ENCODE measurements around the gene RXYLT1. TPM values are rescaled to one million over a fixed set of nuclear protein-coding genes. Genes with fewer than 3 reads are reported as not detected.

RXYLT1 gene
- total RNA-seq, 2 experiments from 2014 or later: 15.7 to 23.3 TPM

- intact Hi-C loops (cut with micrococcal nuclease; ENCODE audit: unreplicated experiment): no loop called here
- TF ChIP-seq EZH2phosphoT487 (IDR thresholded peaks at IDR 0.05; ENCODE audit: borderline replicate concordance, low read depth, low read length): no peak
- TF ChIP-seq CTCF (conservative IDR thresholded peaks at IDR 0.05; ENCODE audit: low read length): no peak
- POLR2A ChIA-PET: no interaction called here
- Histone ChIP-seq H2AFZ (ENCODE audit: low read length) (no peak overlapping the region), H3K79me2 (ENCODE audit: insufficient read depth, low read depth, low read length) (no peaks in the 10 kb centered on the region), H3K4me1 (ENCODE audit: insufficient read depth, low read length, poor library complexity, severe bottlenecking) (no peaks in the 10 kb centered on the region), H3K4me2 (ENCODE audit: low read length) (no peak overlapping the region), H3K27ac (ENCODE audit: low read depth, low read length, poor library complexity, severe bottlenecking) (no peak overlapping the region), H3K9me3 (ENCODE audit: low read length) (no peaks in the 10 kb centered on the region), H3K36me3 (ENCODE audit: insufficient read depth, low read length) (peaks cover 21% of the 10 kb centered on the region; the same call in 1 of the 2 replicates), H3K4me3 (ENCODE audit: low read depth, low read length, poor library complexity, severe bottlenecking) (no peak overlapping the region), H4K20me1 (ENCODE audit: insufficient read depth, low read length) (no peaks in the 10 kb centered on the region), H3K9me2 (ENCODE audit: insufficient read depth, low read length) (no peaks in the 10 kb centered on the region)
- CTCF ChIA-PET (ENCODE audit: unreplicated experiment): no interaction called here
- DNase-seq (ENCODE audit: low spot score): no peak
- BruUV-seq (replicated peaks): no TSS peak
Observed at GRCh38 chr12:63795944-63796343, 16.2 kb downstream of the RXYLT1 start.

- H3K9me3 ChIP-seq (ENCODE audit: low read length): no peaks in the 10 kb centered on the region
- CTCF ChIA-PET (ENCODE audit: unreplicated experiment): interaction anchor here (1.3 kb wide), 1 partner anchor 12 kb away, joined by 3 read pairs; no protein-coding TSS in a partner anchor
- DNase-seq (ENCODE audit: low spot score): peak; percentile 34
- no peaks in the 10 kb centered on the region for H3K9me2 ChIP-seq (ENCODE audit: insufficient read depth, low read length)
- POLR2A ChIA-PET: interaction anchor here (1.9 kb wide), 1 partner anchor 17 kb away, joined by 7 read pairs; no protein-coding TSS in a partner anchor
- no peaks in the 10 kb centered on the region for H4K20me1 ChIP-seq (ENCODE audit: insufficient read depth, low read length)
- BruUV-seq (replicated peaks): no TSS peak
- H3K4me2 ChIP-seq (ENCODE audit: low read length): no peak overlapping the region
- no peaks in the 10 kb centered on the region for H3K4me1 ChIP-seq (ENCODE audit: insufficient read depth, low read length, poor library complexity, severe bottlenecking)
- no peak for TF ChIP-seq EZH2phosphoT487 (IDR thresholded peaks at IDR 0.05; ENCODE audit: borderline replicate concordance, low read depth, low read length)
- peak; percentile 81 for TF ChIP-seq CTCF (conservative IDR thresholded peaks at IDR 0.05; ENCODE audit: low read length)
- H3K36me3 ChIP-seq (ENCODE audit: insufficient read depth, low read length): peaks cover 25% of the 10 kb centered on the region
- no peak overlapping the region for H2AFZ ChIP-seq (ENCODE audit: low read length)
- H3K79me2 ChIP-seq (ENCODE audit: insufficient read depth, low read depth, low read length): no peaks in the 10 kb centered on the region
- H3K4me3 ChIP-seq (ENCODE audit: low read depth, low read length, poor library complexity, severe bottlenecking): no peak overlapping the region
- H3K27ac ChIP-seq (ENCODE audit: low read depth, low read length, poor library complexity, severe bottlenecking): no peak overlapping the region
- intact Hi-C loops (cut with micrococcal nuclease; ENCODE audit: unreplicated experiment): loop anchor here (2.0 to 10.0 kb wide), 2 partner anchors 127 to 381 kb away; no protein-coding TSS in a partner anchor
Observed at GRCh38 chr12:63802012-63802608, 22.4 kb downstream of the RXYLT1 start.

DNA sequence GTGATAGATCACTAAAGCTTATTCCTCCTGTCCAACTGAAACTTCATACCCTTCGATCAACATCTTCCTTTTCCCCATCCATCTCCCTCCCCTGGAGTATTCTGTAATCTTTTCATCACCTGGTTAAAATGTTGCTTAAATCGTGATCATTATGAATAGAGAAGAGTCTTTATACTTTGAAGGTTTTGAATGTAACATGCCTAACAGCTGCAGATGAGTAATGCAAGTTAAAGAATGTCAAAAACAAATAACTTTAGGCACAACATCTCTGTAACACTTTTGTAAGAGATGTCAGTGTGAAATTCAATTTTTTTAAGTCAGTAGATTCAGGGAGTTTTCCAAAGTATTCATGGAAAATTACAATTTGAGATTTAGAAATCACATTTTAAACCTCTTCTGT lies 25.0 kb downstream of the RXYLT1 start:
- H4K20me1 ChIP-seq (ENCODE audit: insufficient read depth, low read length): no peaks in the 10 kb centered on the region
- ChIA-PET CTCF (ENCODE audit: unreplicated experiment) (no interaction called here), POLR2A (interaction anchor here (0.5 kb wide), 1 partner anchor 930 kb away, joined by 3 read pairs; no protein-coding TSS in a partner anchor)
- no peak overlapping the region for H3K27ac ChIP-seq (ENCODE audit: low read depth, low read length, poor library complexity, severe bottlenecking)
- H2AFZ ChIP-seq (ENCODE audit: low read length): no peak overlapping the region
- no TSS peak for BruUV-seq (replicated peaks)
- no peaks in the 10 kb centered on the region for H3K79me2 ChIP-seq (ENCODE audit: insufficient read depth, low read depth, low read length)
- no peak for DNase-seq (ENCODE audit: low spot score)
- intact Hi-C loops (cut with micrococcal nuclease; ENCODE audit: unreplicated experiment): loop anchor here (10.0 kb wide), 1 partner anchor 130 kb away; no protein-coding TSS in a partner anchor
- H3K9me3 ChIP-seq (ENCODE audit: low read length): no peaks in the 10 kb centered on the region
- peaks cover 48% of the 10 kb centered on the region for H3K36me3 ChIP-seq (ENCODE audit: insufficient read depth, low read length)
- no peak for TF ChIP-seq EZH2phosphoT487 (IDR thresholded peaks at IDR 0.05; ENCODE audit: borderline replicate concordance, low read depth, low read length)
- TF ChIP-seq CTCF (conservative IDR thresholded peaks at IDR 0.05; ENCODE audit: low read length): no peak
- no peaks in the 10 kb centered on the region for H3K9me2 ChIP-seq (ENCODE audit: insufficient read depth, low read length)
- H3K4me1 ChIP-seq (ENCODE audit: insufficient read depth, low read length, poor library complexity, severe bottlenecking): no peaks in the 10 kb centered on the region
- H3K4me2 ChIP-seq (ENCODE audit: low read length): no peak overlapping the region
- no peak overlapping the region for H3K4me3 ChIP-seq (ENCODE audit: low read depth, low read length, poor library complexity, severe bottlenecking)

Data from OCI-LY7 (cell line).